Forelimb muscle (tissue), 1 donor: ENCODE data around the gene BTNL8. TPM values are rescaled to one million over a fixed set of nuclear protein-coding genes. Genes with fewer than 3 reads are reported as not detected.
A peak's percentile ranks its signal among the peaks of the same experiment; 100 is the strongest.

Experiments used
- DNase-seq: peaks from one replicate; pipeline ENCODE4 v3.0.0-alpha.2; 2013; ENCODE audit warnings: low read depth
- polyA plus RNA-seq: library from polyadenylated mRNA; unstranded; fragments of 120-200 nt; gene quantifications from one replicate; pipeline ENCODE4 v1.2.1, GENCODE V29; 2013; ENCODE audit not compliant: insufficient read length

BTNL8 gene
- not detected for polyA plus RNA-seq

GRCh38 chr5:180898621-180899246 lies at the start of gene BTNL8:
Gene BTNL8 (plus strand): TSS chr5:180899159. CDS start chr5:180899311, 152 bp downstream.
- DNase-seq: no peak

GRCh38 chr5:180849827-180850226 lies 49.1 kb upstream of the BTNL8 start:
- DNase-seq: no peak

- no peak for DNase-seq
Observed at GRCh38 chr5:180850434-180851078, 48.4 kb upstream of the BTNL8 start.

- no peak for DNase-seq
Observed at GRCh38 chr5:180852495-180852894, 46.5 kb upstream of the BTNL8 start.

GRCh38 chr5:180853121-180853847 lies 45.7 kb upstream of the BTNL8 start:
- no peak for DNase-seq

GRCh38 chr5:180853848-180854176 lies 45.1 kb upstream of the BTNL8 start:
- no peak for DNase-seq

GRCh38 chr5:180858586-180858985 lies 40.4 kb upstream of the BTNL8 start:
- no peak for DNase-seq

GRCh38 chr5:180860273-180860886 lies 38.6 kb upstream of the BTNL8 start:
- no peak for DNase-seq

- DNase-seq: peak; percentile 73
Observed at GRCh38 chr5:180860887-180861822, 37.8 kb upstream of the BTNL8 start, which contains the start of gene ZFP62. Gene ZFP62 (minus strand): TSS chr5:180861276. CDS start chr5:180861219, 57 bp downstream.

- DNase-seq: no peak
Observed at GRCh38 chr5:180862645-180863044, 36.3 kb upstream of the BTNL8 start.

- peak; percentile 38 for DNase-seq
Observed at GRCh38 chr5:180865981-180866695, 32.8 kb upstream of the BTNL8 start.

GRCh38 chr5:180866985-180867384 lies 32.0 kb upstream of the BTNL8 start:
- no peak for DNase-seq

GRCh38 chr5:180868960-180869359 lies 30.0 kb upstream of the BTNL8 start:
- no peak for DNase-seq

GRCh38 chr5:180869587-180869986 lies 29.4 kb upstream of the BTNL8 start:
- DNase-seq: no peak

- no peak for DNase-seq
Observed at GRCh38 chr5:180870276-180871068, 28.5 kb upstream of the BTNL8 start.

- no peak for DNase-seq
Observed at GRCh38 chr5:180872419-180872818, 26.5 kb upstream of the BTNL8 start.

- no peak for DNase-seq
Observed at GRCh38 chr5:180873615-180874520, 25.1 kb upstream of the BTNL8 start.

GRCh38 chr5:180874804-180875582 lies 24.0 kb upstream of the BTNL8 start:
- no peak for DNase-seq
